GM12892 (cell line): ENCODE results near the gene TEX55.

ENCODE experiments used
- POLR2A ChIP-seq: IDR thresholded peaks from 2 replicates; pipeline ENCODE4 v1.6.1; 2011; ENCODE audit warnings: low read depth, low read length, control low read depth
- POLR2AphosphoS5 ChIP-seq: IDR thresholded peaks from 2 replicates; pipeline ENCODE4 v1.6.1; 2011; ENCODE audit warnings: low read depth, low read length, control low read depth

DNA sequence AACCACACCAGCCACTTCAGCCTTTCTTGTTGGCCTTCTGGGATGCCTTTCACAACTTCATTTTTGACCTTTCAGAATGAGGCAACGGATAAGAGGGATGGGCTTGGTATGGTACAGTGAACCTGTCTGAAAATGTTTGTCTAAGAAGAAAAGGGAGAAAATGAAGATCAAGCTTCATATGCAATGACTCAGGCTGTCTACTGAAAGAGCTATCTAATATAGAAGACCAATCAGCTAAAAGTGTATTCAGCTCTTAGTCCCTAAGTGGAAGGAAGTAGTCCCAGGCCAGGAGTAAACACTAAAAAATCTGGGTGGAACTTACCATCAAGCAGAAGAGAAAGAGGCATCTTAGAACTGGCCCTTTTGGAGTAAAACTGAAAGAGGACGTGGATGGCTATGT, 15.3 kb downstream of the TEX55 start:
- TF ChIP-seq POLR2A (no peak), POLR2AphosphoS5 (no peak)
